Measurements from ENCODE around the gene ZBED3.

GRCh38 chr5:77028631-77029375 is 58.3 kb downstream of the ZBED3 start:
- TF ChIP-seq POLR2AphosphoS5 (IDR thresholded peaks at IDR 0.05; ENCODE audit: low read depth, low read length), result no peak
- TF ChIP-seq CTCF (IDR thresholded peaks at IDR 0.05), result no peak
- no peak for TF ChIP-seq REST (IDR thresholded peaks at IDR 0.05; ENCODE audit: insufficient read depth in 1 of 2, low read depth in 2 of 2, low read length in 1 of 2)
- no peak for TF ChIP-seq TCF7L2 (IDR thresholded peaks at IDR 0.05; ENCODE audit: low read depth, low read length)
- no peak for TF ChIP-seq SIN3A (IDR thresholded peaks at IDR 0.05; ENCODE audit: borderline replicate concordance, insufficient read depth, low read depth, low read length)

Measured in Panc1 (cell line).